SK-N-SH (cell line): ENCODE results near the gene MFSD6L. TPM values are rescaled to one million over a fixed set of nuclear protein-coding genes. Genes with fewer than 3 reads are reported as not detected.
"Not testable (repeated sequence)": the region's sequence is repeated elsewhere in the genome, so short reads cannot be mapped to it uniquely, and the experiment has no call there.

ENCODE experiments used
- CTCF ChIA-PET: fragments of 300-600, 350-600 bp; formaldehyde crosslinking; extraction: SDS; loops from one replicate; lab custom pipeline; 2021; lab: Yijun Ruan, JAX
- POLR2A ChIA-PET: fragments of 350-600 bp; sonication (Branson Sonifier 250); formaldehyde crosslinking; extraction: SDS; loops from one replicate; lab custom pipeline; 2020; ENCODE audit warnings: antibody characterized with exemption, inconsistent platforms; lab: Yijun Ruan, JAX
- DNase-seq: peaks from one replicate; pipeline ENCODE4 v3.0.0; 2012
- H2AFZ ChIP-seq: fragments of 200-600 bp; sonication (generic); 2 replicates; pipeline ENCODE4 v1.8.1; 2016; ENCODE audit warnings: antibody characterized with exemption, mild to moderate bottlenecking, low read depth
- H3F3A ChIP-seq: fragments of 200-600 bp; sonication (generic); replicated peaks from 2 replicates; pipeline ENCODE3; 2016; ENCODE audit warnings: antibody characterized with exemption, mild to moderate bottlenecking; ENCODE audit not compliant: insufficient read depth
- H3K27ac ChIP-seq, 2 experiments: fragments of 200-500 bp in 1 of 2; fragments of 200-600 bp in 1 of 2; sonication (Bioruptor generic) in 1 of 2; sonication (generic), shearing (Covaris generic) in 1 of 2; 2 replicates each; pipeline versions ENCODE4 v1.5.1 to v1.6.1; 2014 to 2016; ENCODE audit warnings: low read depth in 2 of 2, inconsistent platforms in 1 of 2, low read length in 1 of 2, mild to moderate bottlenecking in 1 of 2, mixed read lengths in 1 of 2
- H3K27me3 ChIP-seq: fragments of 200-600 bp; sonication (generic), shearing (Covaris generic); 2 replicates; pipeline ENCODE4 v1.6.1; 2016; ENCODE audit warnings: mixed run types; ENCODE audit not compliant: insufficient read depth
- H3K36me3 ChIP-seq, 2 experiments: fragments of 200-500 bp in 1 of 2; fragments of 200-600 bp in 1 of 2; sonication (Bioruptor generic) in 1 of 2; sonication (generic) in 1 of 2; replicated peaks in 1 of 2; 2 replicates each; pipeline versions ENCODE3 to v1.5.1; 2014 to 2016; ENCODE audit warnings: low read length in 1 of 2, mild to moderate bottlenecking in 1 of 2; ENCODE audit not compliant: insufficient read depth in 2 of 2, control insufficient read depth in 1 of 2
- H3K4me1 ChIP-seq, 2 experiments: fragments of 200-500 bp in 1 of 2; fragments of 200-600 bp in 1 of 2; sonication (Bioruptor generic) in 1 of 2; sonication (generic), shearing (Covaris generic) in 1 of 2; 2 replicates each; pipeline versions ENCODE4 v1.5.1 to v1.6.1; 2014 to 2016; ENCODE audit warnings: low read depth in 1 of 2, low read length in 1 of 2, mixed run types in 1 of 2; ENCODE audit not compliant: insufficient read depth in 2 of 2, control insufficient read depth in 1 of 2
- H3K4me2 ChIP-seq: fragments of 200-600 bp; sonication (generic), shearing (Covaris generic); 2 replicates; pipeline ENCODE4 v1.6.1; 2017; ENCODE audit warnings: mixed run types
- H3K4me3 ChIP-seq, 2 experiments: fragments of 200-500 bp in 1 of 2; fragments of 200-600 bp in 1 of 2; sonication (Bioruptor generic) in 1 of 2; sonication (generic), shearing (Covaris generic) in 1 of 2; 2 replicates each; pipeline versions ENCODE4 v1.5.1 to v1.8.1; 2014 to 2016; ENCODE audit warnings: low read depth in 2 of 2, inconsistent platforms in 1 of 2, low read length in 1 of 2, mild to moderate bottlenecking in 1 of 2, mixed read lengths in 1 of 2, moderate library complexity in 1 of 2
- H3K79me2 ChIP-seq: fragments of 200-600 bp; sonication (generic); 2 replicates; pipeline ENCODE4 v1.8.1; 2017; ENCODE audit warnings: mild to moderate bottlenecking; ENCODE audit not compliant: insufficient read depth
- H3K9ac ChIP-seq: fragments of 200-600 bp; sonication (generic); 2 replicates; pipeline ENCODE4 v1.6.1; 2017; ENCODE audit warnings: mixed run types
- H3K9me2 ChIP-seq: fragments of 200-600 bp; sonication (generic); 2 replicates; pipeline ENCODE4 v1.6.1; 2017; ENCODE audit warnings: mixed run types
- H3K9me3 ChIP-seq: fragments of 200-600 bp; sonication (generic); 2 replicates; pipeline ENCODE4 v1.6.1; 2017; ENCODE audit warnings: mixed run types, mild to moderate bottlenecking, moderate library complexity
- H4K20me1 ChIP-seq: fragments of 200-600 bp; sonication (generic); 2 replicates; pipeline ENCODE4 v1.6.1; 2017; ENCODE audit warnings: mild to moderate bottlenecking, mixed run types; ENCODE audit not compliant: insufficient read depth
- ELF1 ChIP-seq: IDR thresholded peaks from 2 replicates; pipeline ENCODE4 v1.4.0; 2012
- NRF1 ChIP-seq: IDR thresholded peaks from 2 replicates; pipeline ENCODE4 v1.6.1; 2012; ENCODE audit warnings: low read depth, mild to moderate bottlenecking, low read length
- RAD21 ChIP-seq: IDR thresholded peaks from 2 replicates; pipeline ENCODE4 v1.6.1; 2012; ENCODE audit warnings: mild to moderate bottlenecking, low read length
- SMC3 ChIP-seq: IDR thresholded peaks from 2 replicates; pipeline ENCODE4 v1.6.1; 2012; ENCODE audit warnings: low read depth, low read length, improper control_type of control experiment
- WGBS: methylation state at CpG from one replicate; pipeline ENCODE4 v1.1.6; 2017; ENCODE audit warnings: low lambda C conversion rate; 5-methylcytosine and 5-hydroxymethylcytosine counted together
- polyA plus RNA-seq, 3 experiments: library from polyadenylated mRNA; depleted of rRNA; stranded (reverse); fragments of >200 nt; gene quantifications; 2 replicates each; pipeline ENCODE4 v1.2.3, GENCODE V29; 2012
- TF ChIP-seq, protein P1 (sequence below): IDR thresholded peaks from 2 replicates; pipeline ENCODE4 v1.4.0; 2012; ENCODE audit warnings: low read depth, borderline replicate concordance
- TF ChIP-seq, protein P2 (sequence below): IDR thresholded peaks from 2 replicates; pipeline ENCODE4 v1.6.1; 2012; ENCODE audit warnings: mild to moderate bottlenecking, low read depth, low read length, moderate library complexity
- TF ChIP-seq, protein P3 (sequence below): fragments of 200-600 bp; sonication (generic); IDR thresholded peaks from 2 replicates; pipeline ENCODE4 v1.6.1; 2017; ENCODE audit warnings: antibody characterized with exemption, mild to moderate bottlenecking, moderate library complexity
- TF ChIP-seq, protein P4 (sequence below): fragments of 150-350 bp; IDR thresholded peaks from 2 replicates; pipeline ENCODE4 v1.6.1; 2016; ENCODE audit warnings: mild to moderate bottlenecking, low read depth, low read length

MFSD6L gene
- polyA plus RNA-seq, 1 of the 3 experiments (the other 2 are of a cell fraction), result not detected

DNA sequence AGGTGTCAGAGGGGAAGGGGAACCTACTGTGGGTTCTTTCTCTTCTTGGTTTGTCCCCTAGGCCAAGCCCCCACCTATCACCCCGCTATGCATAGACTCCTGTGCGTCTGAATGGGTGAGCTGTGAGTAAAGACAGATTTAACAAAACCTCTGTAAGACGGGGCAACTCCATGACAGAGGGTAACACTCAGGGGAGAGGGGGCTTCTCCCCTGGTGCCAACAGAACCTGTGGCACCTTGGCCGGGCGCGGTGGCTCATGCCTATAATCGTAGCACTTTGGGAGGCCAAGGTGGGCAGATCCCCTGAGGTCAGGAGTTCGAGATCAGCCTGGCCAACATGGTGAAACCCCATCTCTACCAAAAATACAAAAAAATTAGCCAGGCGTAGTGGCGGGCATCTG is 6.2 kb upstream of the MFSD6L start:
- H3K27ac ChIP-seq, H3K9me2 ChIP-seq, POLR2A ChIA-PET, H3F3A ChIP-seq, H3K4me2 ChIP-seq, H3K9ac ChIP-seq, H3K9me3 ChIP-seq, H4K20me1 ChIP-seq, DNase-seq, H2AFZ ChIP-seq, H3K36me3 ChIP-seq, H3K4me1 ChIP-seq, H3K4me3 ChIP-seq, H3K79me2 ChIP-seq: not testable (repeated sequence)
- H3K27me3 ChIP-seq, result peaks cover 25% of the 10 kb centered on the region
- CTCF ChIA-PET, result interaction anchor here (1.5 kb wide), 1 partner anchor 20 kb away, joined by 7 read pairs; no protein-coding TSS in a partner anchor
- 8% methylated on average over 10 of the region's 10 CpGs for WGBS

DNA sequence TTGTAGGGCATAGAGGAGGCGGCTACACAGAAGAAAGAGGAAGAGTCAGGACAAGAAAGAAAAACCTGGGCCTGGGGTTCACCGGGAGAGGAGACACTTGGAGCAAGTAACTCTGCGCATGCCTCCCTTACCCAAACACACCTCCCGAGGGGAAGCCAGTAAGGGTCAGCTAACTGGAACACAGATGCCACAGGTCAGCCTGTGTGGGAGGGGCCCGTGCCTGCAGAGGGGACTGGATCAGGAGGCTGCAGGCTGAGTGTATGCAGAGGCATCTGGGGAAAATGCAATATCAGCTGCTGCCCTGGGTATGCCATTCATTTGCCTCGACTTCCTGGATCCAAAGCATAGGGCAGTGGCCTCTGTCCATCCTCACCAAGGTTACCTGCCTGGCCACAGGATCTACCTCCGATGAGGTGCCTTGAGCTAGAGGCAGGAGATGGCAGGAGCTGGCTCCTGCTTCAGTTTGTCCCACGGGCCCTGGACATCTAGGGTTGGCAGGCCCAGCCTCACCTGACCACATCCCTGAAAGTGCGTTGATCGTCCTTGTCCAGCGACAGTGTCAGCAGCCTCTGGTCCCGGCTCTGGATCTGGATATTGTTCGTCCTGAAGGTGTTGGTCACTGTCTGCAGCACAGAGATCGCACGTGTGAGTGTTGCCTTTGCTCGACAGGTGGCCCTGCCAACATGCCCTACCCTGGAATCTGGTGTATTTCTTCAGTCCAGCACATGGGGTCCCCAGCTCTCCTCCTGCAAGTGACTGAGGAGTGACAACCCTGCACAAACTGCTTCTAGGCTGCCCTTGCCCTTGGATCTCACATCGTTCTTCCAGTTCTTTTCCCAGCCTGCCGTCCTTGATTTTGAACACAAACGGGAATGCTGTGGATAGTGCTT is 4.6 kb upstream of the MFSD6L start:
- ChIA-PET POLR2A (no interaction called here), CTCF (interaction anchor here (1.0 to 1.6 kb wide), 4 partner anchors 18 to 91 kb away, joined by 3 to 4 read pairs (median 3); no protein-coding TSS in a partner anchor)
- 12% methylated on average over 15 of the region's 19 CpGs for WGBS
- DNase-seq, result no peak
- peaks cover 35% of the 10 kb centered on the region for H3K27me3 ChIP-seq
- no peaks in the 10 kb centered on the region for H3F3A ChIP-seq
- H4K20me1 ChIP-seq, result no peaks in the 10 kb centered on the region
- 0 out of 2 replicates have a peak, but pooled peaks have one; percentile 11 for TF ChIP-seq RAD21
- TF ChIP-seq, protein P1, sequence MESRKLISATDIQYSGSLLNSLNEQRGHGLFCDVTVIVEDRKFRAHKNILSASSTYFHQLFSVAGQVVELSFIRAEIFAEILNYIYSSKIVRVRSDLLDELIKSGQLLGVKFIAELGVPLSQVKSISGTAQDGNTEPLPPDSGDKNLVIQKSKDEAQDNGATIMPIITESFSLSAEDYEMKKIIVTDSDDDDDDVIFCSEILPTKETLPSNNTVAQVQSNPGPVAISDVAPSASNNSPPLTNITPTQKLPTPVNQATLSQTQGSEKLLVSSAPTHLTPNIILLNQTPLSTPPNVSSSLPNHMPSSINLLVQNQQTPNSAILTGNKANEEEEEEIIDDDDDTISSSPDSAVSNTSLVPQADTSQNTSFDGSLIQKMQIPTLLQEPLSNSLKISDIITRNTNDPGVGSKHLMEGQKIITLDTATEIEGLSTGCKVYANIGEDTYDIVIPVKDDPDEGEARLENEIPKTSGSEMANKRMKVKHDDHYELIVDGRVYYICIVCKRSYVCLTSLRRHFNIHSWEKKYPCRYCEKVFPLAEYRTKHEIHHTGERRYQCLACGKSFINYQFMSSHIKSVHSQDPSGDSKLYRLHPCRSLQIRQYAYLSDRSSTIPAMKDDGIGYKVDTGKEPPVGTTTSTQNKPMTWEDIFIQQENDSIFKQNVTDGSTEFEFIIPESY, result no peak
- TF ChIP-seq, all 33 proteins: peak for 1
- Histone ChIP-seq H3K4me3 (no peak overlapping the region), H2AFZ (no peak overlapping the region), H3K9me3 (no peaks in the 10 kb centered on the region), H3K79me2 (no peaks in the 10 kb centered on the region), H3K9ac (no peak overlapping the region), H3K4me2 (no peak overlapping the region), H3K27ac (no peak overlapping the region), H3K4me1 (no peaks in the 10 kb centered on the region), H3K36me3 (no peaks in the 10 kb centered on the region), H3K9me2 (no peaks in the 10 kb centered on the region)

DNA sequence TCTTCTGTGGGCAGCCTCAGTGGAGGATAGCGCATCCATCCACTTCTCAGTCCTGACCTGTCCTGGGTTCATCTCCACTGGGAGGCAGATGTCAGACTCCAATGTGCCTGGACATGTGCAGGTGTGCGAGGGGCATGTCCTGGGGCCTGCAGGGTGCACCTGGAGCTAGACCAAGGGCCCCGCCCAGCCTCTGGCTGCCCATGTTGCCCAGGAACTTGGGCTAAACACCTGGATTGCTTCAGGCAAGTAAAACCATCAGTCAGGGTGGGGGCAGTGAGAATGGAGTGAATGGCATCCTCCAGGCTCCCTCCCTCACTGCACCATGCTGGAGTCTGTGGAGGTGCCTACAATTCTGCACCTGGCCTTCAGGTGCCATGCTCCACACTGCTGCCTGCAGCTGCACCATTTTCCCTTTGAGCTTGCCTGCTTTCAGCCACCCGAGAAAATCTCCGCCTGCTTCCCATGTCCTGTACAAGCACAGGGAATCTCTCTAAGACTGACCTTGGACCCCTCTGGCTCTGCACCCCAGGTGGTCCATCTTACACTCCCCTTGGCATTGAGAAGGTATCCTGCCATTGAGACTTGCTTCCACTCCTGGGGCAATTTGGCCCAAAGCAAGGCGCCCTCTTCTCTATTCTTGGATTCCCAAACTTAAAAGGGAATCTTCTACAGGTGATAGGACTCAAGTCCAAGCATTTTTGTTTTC is 2.1 kb upstream of the MFSD6L start:
- Histone ChIP-seq H3K36me3 (no peaks in the 10 kb centered on the region), H3K4me3 (no peak overlapping the region), H3K79me2 (no peaks in the 10 kb centered on the region), H3K27me3 (peaks cover 60% of the 10 kb centered on the region), H3F3A (no peaks in the 10 kb centered on the region), H3K9me2 (no peaks in the 10 kb centered on the region), H3K27ac (no peak overlapping the region), H3K9ac (no peak overlapping the region), H3K4me2 (no peak overlapping the region), H3K4me1 (no peaks in the 10 kb centered on the region), H4K20me1 (no peaks in the 10 kb centered on the region), H3K9me3 (no peaks in the 10 kb centered on the region), H2AFZ (no peak overlapping the region)
- POLR2A ChIA-PET, result no interaction called here
- CTCF ChIA-PET, result no interaction called here
- WGBS, result 32% methylated on average over 6 of the region's 6 CpGs
- no peak for DNase-seq
- TF ChIP-seq SMC3 (no peak), NRF1 (no peak), ELF1 (no peak)
- TF ChIP-seq, protein P2, sequence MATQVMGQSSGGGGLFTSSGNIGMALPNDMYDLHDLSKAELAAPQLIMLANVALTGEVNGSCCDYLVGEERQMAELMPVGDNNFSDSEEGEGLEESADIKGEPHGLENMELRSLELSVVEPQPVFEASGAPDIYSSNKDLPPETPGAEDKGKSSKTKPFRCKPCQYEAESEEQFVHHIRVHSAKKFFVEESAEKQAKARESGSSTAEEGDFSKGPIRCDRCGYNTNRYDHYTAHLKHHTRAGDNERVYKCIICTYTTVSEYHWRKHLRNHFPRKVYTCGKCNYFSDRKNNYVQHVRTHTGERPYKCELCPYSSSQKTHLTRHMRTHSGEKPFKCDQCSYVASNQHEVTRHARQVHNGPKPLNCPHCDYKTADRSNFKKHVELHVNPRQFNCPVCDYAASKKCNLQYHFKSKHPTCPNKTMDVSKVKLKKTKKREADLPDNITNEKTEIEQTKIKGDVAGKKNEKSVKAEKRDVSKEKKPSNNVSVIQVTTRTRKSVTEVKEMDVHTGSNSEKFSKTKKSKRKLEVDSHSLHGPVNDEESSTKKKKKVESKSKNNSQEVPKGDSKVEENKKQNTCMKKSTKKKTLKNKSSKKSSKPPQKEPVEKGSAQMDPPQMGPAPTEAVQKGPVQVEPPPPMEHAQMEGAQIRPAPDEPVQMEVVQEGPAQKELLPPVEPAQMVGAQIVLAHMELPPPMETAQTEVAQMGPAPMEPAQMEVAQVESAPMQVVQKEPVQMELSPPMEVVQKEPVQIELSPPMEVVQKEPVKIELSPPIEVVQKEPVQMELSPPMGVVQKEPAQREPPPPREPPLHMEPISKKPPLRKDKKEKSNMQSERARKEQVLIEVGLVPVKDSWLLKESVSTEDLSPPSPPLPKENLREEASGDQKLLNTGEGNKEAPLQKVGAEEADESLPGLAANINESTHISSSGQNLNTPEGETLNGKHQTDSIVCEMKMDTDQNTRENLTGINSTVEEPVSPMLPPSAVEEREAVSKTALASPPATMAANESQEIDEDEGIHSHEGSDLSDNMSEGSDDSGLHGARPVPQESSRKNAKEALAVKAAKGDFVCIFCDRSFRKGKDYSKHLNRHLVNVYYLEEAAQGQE, result no peak
- TF ChIP-seq, protein P3, sequence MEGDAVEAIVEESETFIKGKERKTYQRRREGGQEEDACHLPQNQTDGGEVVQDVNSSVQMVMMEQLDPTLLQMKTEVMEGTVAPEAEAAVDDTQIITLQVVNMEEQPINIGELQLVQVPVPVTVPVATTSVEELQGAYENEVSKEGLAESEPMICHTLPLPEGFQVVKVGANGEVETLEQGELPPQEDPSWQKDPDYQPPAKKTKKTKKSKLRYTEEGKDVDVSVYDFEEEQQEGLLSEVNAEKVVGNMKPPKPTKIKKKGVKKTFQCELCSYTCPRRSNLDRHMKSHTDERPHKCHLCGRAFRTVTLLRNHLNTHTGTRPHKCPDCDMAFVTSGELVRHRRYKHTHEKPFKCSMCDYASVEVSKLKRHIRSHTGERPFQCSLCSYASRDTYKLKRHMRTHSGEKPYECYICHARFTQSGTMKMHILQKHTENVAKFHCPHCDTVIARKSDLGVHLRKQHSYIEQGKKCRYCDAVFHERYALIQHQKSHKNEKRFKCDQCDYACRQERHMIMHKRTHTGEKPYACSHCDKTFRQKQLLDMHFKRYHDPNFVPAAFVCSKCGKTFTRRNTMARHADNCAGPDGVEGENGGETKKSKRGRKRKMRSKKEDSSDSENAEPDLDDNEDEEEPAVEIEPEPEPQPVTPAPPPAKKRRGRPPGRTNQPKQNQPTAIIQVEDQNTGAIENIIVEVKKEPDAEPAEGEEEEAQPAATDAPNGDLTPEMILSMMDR, result no peak
- TF ChIP-seq, protein P4, sequence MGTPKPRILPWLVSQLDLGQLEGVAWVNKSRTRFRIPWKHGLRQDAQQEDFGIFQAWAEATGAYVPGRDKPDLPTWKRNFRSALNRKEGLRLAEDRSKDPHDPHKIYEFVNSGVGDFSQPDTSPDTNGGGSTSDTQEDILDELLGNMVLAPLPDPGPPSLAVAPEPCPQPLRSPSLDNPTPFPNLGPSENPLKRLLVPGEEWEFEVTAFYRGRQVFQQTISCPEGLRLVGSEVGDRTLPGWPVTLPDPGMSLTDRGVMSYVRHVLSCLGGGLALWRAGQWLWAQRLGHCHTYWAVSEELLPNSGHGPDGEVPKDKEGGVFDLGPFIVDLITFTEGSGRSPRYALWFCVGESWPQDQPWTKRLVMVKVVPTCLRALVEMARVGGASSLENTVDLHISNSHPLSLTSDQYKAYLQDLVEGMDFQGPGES, result no peak
